Activated T-cell treated with anti-CD3 and anti-CD28 coated beads, Interleukin-2, amount 50 U/mL, for 24 hours (primary cell): Measurements from ENCODE around the gene FANCI.

ENCODE experiments used
- DNase-seq: peaks from one replicate; pipeline ENCODE4 v3.0.0-alpha.2; 2020
- H3K27ac Mint-ChIP-seq: 2 replicates; pipeline ENCODE4 v1.8.0; 2020; ENCODE audit warnings: mild to moderate bottlenecking, mixed read lengths
- H3K27me3 Mint-ChIP-seq: 2 replicates; pipeline ENCODE4 v1.8.0; 2020; ENCODE audit warnings: mixed read lengths
- H3K36me3 Mint-ChIP-seq: 2 replicates; pipeline ENCODE4 v1.8.0; 2020; ENCODE audit warnings: low read depth, mixed read lengths
- H3K4me1 Mint-ChIP-seq: 2 replicates; pipeline ENCODE4 v1.8.0; 2020; ENCODE audit warnings: low read depth, mixed read lengths
- H3K4me3 Mint-ChIP-seq: 2 replicates; pipeline ENCODE4 v1.8.0; 2020; ENCODE audit warnings: mild to moderate bottlenecking, moderate library complexity, mixed read lengths
- H3K9me3 Mint-ChIP-seq: 2 replicates; pipeline ENCODE4 v1.8.0; 2020; ENCODE audit warnings: mixed read lengths

FANCI gene

DNA sequence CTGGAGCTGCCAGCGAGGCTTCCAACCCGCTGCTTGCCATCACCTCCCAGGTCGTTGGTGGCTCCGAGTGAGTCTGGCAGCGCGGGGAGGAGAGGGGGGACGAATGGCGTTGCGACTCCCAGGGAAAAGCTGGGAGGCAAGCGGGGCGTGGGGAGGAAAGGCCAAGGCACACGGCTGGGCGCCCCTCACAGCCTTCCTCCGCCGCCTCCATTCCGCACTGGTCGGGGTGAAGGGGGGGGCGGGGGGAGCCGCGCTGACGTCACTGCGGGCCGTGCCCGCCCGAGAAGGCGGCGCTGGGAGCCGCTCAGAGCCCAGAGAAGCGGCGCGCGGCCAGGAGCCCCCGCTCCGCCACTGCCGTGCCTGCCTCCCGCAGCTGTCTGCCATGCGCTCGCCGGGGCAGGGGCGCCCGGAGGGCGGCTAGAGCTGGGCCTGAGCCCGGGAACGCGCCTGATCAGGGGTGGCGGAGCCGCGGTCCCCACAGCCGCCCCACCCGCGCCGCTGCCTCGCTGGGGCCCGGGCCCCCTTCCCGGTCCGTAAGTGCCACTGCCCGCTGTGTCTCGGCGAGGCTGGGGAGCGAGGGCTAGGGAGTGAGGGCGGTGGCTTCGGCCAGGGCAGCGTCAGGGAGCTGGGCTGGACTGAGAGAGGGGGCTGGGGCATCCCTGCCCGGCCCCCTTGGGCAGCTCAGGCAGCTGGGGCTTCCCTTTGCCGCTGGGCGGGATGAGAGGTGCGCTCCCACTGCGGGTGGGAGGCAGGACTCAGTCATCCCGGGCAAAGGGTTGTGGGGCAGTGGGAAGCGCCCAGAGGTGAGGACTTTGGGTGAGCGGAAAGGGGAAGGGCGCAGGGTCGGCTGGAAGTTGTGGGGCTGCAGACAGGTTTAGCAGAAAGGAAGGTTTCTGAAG, 118.7 kb downstream of the FANCI start:
- no peaks in the 10 kb centered on the region for H3K36me3 Mint-ChIP-seq
- H3K4me3 Mint-ChIP-seq = no peak overlapping the region
- H3K9me3 Mint-ChIP-seq = no peaks in the 10 kb centered on the region
- H3K4me1 Mint-ChIP-seq = peaks cover 28% of the 10 kb centered on the region
- no peak for DNase-seq
- peaks cover 93% of the 10 kb centered on the region for H3K27me3 Mint-ChIP-seq
- H3K27ac Mint-ChIP-seq = no peak overlapping the region

DNA sequence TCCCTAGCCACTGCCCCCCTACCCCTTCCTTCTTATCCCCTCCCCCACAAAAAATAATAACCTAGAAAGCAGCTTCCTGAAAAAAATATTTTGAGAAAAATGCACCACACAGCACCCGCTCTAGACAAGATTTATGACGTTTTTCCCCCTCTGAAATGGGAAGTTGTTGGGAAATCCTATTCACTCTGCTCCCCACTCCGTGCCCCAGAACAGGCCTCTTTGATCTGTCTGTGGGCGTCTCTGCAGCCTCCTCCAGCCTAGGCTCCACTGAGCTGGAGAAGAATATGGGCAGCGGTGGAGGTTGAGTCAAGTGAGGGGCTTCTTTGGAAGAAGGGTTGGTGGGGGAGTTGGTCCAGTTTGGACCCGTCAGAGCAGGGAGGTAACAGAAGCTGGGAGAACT, 119.4 kb downstream of the FANCI start:
- DNase-seq = no peak
- H3K4me1 Mint-ChIP-seq = peaks cover 31% of the 10 kb centered on the region
- no peaks in the 10 kb centered on the region for H3K9me3 Mint-ChIP-seq
- H3K4me3 Mint-ChIP-seq = no peak overlapping the region
- no peak overlapping the region for H3K27ac Mint-ChIP-seq
- H3K27me3 Mint-ChIP-seq = peaks cover 93% of the 10 kb centered on the region
- no peaks in the 10 kb centered on the region for H3K36me3 Mint-ChIP-seq

DNA sequence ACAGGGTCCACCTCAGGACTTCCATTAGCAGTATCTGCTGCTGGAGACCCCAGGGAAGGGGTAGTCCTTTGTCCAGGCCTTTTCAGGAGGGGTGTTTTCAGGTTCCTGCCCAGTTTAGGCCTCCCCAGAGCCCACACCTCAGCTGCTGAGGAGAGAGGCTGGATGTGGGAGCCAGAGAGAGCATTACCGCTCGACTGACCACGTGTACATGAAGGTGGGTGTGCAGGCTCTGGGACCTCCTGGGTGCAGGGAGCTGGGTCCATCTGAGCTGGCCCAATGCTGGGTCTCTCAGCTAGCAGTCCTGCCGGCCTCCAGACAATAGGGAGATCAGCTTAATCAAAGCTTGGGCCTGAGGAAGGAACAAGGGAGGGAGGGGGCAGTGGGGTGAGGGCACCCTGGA, 120.0 kb downstream of the FANCI start:
- Mint-ChIP-seq H3K4me3 (no peak overlapping the region), H3K9me3 (no peaks in the 10 kb centered on the region), H3K4me1 (peaks cover 24% of the 10 kb centered on the region), H3K36me3 (no peaks in the 10 kb centered on the region), H3K27ac (no peak overlapping the region), H3K27me3 (peaks cover 93% of the 10 kb centered on the region)
- no peak for DNase-seq

DNA sequence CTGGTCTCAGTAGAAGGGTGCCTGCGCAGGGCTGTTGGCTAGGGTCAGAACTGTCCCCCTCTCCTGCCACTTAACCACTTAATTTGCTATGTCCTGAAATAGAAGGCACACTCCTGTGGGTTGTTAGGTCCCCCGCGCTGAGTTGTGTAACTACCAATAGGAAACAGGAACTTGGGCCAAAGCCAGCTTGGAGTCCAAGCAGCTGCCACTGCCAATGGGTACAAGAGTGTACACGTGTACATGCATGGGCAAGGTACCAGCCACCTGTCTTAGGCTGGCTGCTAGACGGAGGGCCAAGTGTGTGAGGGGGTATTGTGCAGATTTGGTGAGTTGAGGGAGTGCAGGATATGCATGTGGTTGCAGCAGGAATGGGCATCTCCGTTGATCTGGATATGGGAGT, 120.6 kb downstream of the FANCI start:
- Mint-ChIP-seq H3K27me3 (peaks cover 96% of the 10 kb centered on the region), H3K4me1 (peaks cover 22% of the 10 kb centered on the region), H3K4me3 (no peak overlapping the region), H3K9me3 (no peaks in the 10 kb centered on the region), H3K36me3 (no peaks in the 10 kb centered on the region), H3K27ac (no peak overlapping the region)
- no peak for DNase-seq

DNA sequence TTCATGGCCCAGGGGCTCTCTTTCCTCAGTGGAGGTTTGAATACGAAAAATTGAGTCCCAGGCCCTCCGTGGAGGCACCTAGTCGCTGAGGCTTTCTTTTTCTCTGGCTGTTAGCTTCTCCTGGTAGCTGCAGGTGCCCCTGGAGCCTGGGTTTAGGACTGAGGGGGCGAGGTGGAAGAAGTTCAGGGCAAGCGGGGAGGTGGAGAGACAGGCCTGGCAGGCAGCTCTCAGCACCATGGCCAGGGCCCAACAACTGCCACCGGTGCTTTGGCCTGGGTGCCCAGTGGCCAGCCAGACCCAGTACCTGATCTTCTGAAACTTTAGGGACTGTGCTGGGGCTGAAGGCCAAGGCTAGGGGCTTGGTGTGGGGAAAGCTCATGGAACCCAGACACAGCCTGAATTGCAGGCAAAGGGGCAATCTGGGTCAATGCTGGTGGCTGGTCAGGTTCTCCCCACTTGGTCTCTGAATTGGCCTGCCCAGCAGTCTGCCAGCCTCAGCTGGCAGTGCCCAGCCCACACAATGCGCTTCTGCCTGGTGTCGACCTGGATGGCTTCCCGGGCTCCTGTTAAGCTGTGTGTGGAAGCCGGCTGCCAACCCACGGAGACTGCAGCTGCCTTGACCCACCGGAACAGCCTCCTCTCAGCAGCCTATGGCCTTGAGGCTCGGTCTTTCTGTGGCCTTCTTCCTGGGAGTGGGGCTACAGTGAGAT, 121.1 kb downstream of the FANCI start:
- H3K4me3 Mint-ChIP-seq = no peak overlapping the region
- H3K27ac Mint-ChIP-seq = no peak overlapping the region
- H3K9me3 Mint-ChIP-seq = no peaks in the 10 kb centered on the region
- no peaks in the 10 kb centered on the region for H3K36me3 Mint-ChIP-seq
- DNase-seq = no peak
- peaks cover 96% of the 10 kb centered on the region for H3K27me3 Mint-ChIP-seq
- peaks cover 22% of the 10 kb centered on the region for H3K4me1 Mint-ChIP-seq

DNA sequence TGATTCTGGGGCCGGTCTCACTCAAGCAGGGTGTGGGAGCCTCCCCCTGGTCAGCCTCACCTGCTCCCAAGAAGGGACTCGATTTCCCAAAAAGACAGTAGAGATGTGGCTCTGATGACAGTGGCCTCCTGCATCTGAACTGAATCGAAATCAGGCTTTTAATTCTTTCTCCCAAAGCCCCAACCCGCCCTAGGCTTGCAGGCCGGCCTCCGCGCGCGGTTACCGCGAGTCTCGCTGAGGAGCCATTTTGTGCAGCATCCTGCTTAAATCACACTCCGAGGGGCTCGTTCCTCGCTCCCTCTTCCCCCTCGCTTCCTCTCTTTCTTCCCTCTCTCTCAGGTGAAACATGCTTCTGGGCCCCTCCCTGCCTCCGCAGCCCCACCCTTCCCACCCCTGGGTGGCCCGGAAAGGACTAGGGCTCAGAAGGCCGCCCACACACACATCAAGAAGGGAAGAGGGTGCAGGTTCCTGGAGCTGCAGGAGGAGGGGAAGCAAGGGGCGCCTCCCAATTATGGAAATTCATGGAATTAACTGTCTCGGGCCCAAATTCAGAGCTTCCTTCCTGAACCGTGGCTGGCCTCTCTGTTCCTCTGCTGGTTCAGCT, 121.8 kb downstream of the FANCI start:
- Mint-ChIP-seq H3K9me3 (no peaks in the 10 kb centered on the region), H3K27me3 (peaks cover 96% of the 10 kb centered on the region), H3K36me3 (no peaks in the 10 kb centered on the region), H3K27ac (no peak overlapping the region), H3K4me1 (peaks cover 26% of the 10 kb centered on the region), H3K4me3 (no peak overlapping the region)
- DNase-seq = no peak
